Omental fat pad (tissue), 4 donors: Measurements from ENCODE around the gene ZC3H10. TPM values are rescaled to one million over a fixed set of nuclear protein-coding genes. Genes with fewer than 3 reads are reported as not detected.
A peak's percentile ranks its signal among the peaks of the same experiment; 100 is the strongest.
"Not testable (repeated sequence)": the region's sequence is repeated elsewhere in the genome, so short reads cannot be mapped to it uniquely, and the experiment has no call there.

ENCODE experiments used
- ATAC-seq: fragments of 150-250 bp; one replicate; pipeline ENCODE4 v1.9.1; 2016; ENCODE audit warnings: mild to moderate bottlenecking, moderate library complexity; ENCODE audit not compliant: low FRiP score
- DNase-seq: peaks from one replicate; pipeline ENCODE4 v3.0.0-alpha.2; 2019; ENCODE audit warnings: low spot score
- total RNA-seq, 4 donors: library from RNA; depleted of rRNA; stranded (reverse); fragments of >200 nt; gene quantifications; one replicate each; pipeline ENCODE4 v1.1.0, GENCODE V29; 2016
- TF ChIP-seq, protein P1 (sequence below), 3 donors: fragments of 450-650 bp; IDR thresholded peaks; one replicate each; pipeline ENCODE4 v1.5.1; 2016 to 2017; ENCODE audit warnings: antibody characterized with exemption in 3 of 3, mild to moderate bottlenecking in 3 of 3, moderate library complexity in 2 of 3

Gene ZC3H10
- total RNA-seq, 4 donors from 2014 or later: 3.5 to 5.5 (median 4.9) TPM

DNA sequence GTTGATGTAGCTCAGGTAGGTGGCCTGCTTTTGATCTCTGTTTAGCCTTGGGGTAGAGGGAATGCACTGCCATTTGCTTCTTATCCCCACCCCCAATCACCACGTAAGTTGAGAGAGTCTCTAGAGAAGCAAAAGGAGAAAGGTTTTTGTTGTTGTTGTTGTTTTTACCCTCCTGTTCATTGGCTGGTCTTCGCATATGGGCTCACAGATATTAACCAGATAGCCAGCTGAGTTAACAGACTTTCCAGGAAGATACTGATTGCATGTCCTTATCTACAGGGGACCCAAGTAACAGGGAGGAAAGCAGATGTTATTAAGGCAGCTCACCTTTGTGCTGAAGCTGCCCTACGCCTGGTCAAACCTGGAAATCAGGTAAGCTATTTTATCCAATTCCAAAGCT, 10.8 kb upstream of the ZC3H10 start:
- ATAC-seq: no peak
- no peak for DNase-seq
- TF ChIP-seq, protein P1, sequence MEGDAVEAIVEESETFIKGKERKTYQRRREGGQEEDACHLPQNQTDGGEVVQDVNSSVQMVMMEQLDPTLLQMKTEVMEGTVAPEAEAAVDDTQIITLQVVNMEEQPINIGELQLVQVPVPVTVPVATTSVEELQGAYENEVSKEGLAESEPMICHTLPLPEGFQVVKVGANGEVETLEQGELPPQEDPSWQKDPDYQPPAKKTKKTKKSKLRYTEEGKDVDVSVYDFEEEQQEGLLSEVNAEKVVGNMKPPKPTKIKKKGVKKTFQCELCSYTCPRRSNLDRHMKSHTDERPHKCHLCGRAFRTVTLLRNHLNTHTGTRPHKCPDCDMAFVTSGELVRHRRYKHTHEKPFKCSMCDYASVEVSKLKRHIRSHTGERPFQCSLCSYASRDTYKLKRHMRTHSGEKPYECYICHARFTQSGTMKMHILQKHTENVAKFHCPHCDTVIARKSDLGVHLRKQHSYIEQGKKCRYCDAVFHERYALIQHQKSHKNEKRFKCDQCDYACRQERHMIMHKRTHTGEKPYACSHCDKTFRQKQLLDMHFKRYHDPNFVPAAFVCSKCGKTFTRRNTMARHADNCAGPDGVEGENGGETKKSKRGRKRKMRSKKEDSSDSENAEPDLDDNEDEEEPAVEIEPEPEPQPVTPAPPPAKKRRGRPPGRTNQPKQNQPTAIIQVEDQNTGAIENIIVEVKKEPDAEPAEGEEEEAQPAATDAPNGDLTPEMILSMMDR (IDR thresholded peaks at IDR 0.05): no peak

- no peak for DNase-seq
- TF ChIP-seq, protein P1 (IDR thresholded peaks at IDR 0.05): no peak
- ATAC-seq: no peak
These were observed 7.5 kb upstream of the ZC3H10 start for GRCh38 chr12:56110571-56110970.

- TF ChIP-seq, protein P1 (IDR thresholded peaks at IDR 0.05): no peak
These were observed 4.0 kb upstream of the ZC3H10 start for GRCh38 chr12:56114084-56114483.

DNA sequence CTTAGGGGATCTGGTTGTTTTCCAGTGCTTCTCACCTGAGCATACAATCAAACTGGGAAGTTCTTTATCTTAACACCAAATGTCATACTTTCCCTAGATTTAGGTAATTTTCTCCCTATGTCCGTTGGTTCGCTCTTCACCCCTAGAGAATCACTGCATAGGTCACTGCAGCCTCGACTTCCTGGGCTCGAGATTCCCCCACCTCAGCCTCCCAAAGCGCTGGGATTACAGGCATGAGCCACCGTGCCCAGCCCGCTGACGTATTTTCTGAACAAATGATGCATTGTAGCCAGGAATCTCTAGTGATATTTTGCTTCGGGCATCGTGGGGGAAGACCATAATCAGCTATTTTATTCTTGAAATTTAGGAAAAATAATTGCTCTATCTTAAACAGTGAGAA, 2.7 kb upstream of the ZC3H10 start:
- no peak for ATAC-seq
- DNase-seq: no peak
- TF ChIP-seq, protein P1 (IDR thresholded peaks at IDR 0.05): no peak

More at GRCh38 chr12:56114084-56114483, 4.0 kb upstream of the ZC3H10 start:
- ATAC-seq: no peak
- no peak for DNase-seq

DNA sequence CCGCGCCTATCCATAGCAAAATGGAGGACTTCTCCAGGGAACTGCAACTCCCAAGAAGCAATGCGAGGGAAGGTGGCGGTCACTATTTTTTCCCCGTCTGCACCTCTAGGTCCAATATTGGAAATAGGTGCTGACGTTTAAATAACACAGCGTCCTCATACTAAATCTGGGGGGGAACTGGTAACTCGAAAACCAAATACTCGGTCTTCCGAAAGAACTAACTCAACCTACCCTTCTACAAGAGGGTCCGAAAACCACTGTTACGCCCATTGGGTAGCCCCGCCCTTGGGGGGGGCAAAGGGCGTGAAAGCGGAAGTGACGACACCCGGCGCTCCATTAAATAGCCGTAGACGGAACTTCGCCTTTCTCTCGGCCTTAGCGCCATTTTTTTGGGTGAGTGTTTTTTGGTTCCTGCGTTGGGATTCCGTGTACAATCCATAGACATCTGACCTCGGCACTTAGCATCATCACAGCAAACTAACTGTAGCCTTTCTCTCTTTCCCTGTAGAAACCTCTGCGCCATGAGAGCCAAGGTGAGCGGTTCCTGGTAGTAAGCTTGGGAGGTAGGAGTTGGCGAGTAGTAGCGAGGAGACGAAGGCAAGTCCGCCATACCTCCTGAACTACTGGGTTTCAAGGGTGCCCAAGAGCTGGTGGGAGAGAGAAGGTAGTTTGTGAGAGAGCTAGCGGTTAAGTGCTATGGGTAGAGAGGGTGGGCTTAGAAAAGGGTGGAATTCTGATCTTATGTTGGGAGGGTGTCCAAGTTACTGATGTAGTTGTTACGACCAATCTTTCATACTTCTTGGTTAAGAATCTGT, 1.6 kb upstream of the ZC3H10 start, which contains the start of gene RPL41:
Gene RPL41 (plus strand): TSS at position 367 of the 815 bp plus-strand sequence.
- ATAC-seq: peak; percentile 48

DNA sequence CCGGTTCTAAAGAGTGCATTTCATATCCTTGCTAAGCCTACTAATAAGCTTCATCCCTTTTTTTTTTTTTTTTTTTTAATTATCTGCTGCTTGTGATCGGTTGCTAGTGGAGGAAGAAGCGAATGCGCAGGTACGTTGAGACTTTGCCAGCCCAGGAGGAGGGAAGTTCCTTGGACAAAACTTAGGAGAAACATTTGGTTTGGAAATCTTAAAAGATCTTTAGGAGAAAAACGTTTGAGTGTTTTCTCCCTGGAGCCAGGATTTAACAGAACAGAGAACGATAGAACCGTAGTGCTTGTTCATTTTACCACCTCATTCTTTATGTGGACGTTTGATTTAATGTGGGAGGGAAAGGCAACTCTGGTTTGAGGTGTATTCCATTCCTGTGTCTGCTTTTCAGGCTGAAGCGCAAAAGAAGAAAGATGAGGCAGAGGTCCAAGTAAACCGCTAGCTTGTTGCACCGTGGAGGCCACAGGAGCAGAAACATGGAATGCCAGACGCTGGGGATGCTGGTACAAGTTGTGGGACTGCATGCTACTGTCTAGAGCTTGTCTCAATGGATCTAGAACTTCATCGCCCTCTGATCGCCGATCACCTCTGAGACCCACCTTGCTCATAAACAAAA, 872 bp upstream of the ZC3H10 start:
- DNase-seq, ATAC-seq: not testable (repeated sequence)

More for the DNA sequence above, 1.6 kb upstream of the ZC3H10 start, which contains the start of gene RPL41:
- peak; percentile 91 for DNase-seq
- TF ChIP-seq, protein P1 (IDR thresholded peaks at IDR 0.05): no peak

GRCh38 chr12:56118688-56119357, 757 bp downstream of the ZC3H10 start:
- ATAC-seq: no peak
- no peak for DNase-seq
- TF ChIP-seq, protein P1 (IDR thresholded peaks at IDR 0.05): no peak
